Coronary artery (tissue), 2 donors: ENCODE data around the gene PPM1G.
"Not testable (repeated sequence)": the region's sequence is repeated elsewhere in the genome, so short reads cannot be mapped to it uniquely, and the experiment has no call there.

ENCODE experiments used
- DNase-seq: peaks from one replicate; pipeline ENCODE4 v3.0.0-alpha.2; 2017; ENCODE audit warnings: low spot score
- H3K27ac ChIP-seq, 2 donors: fragments of 200-600 bp; sonication (generic); one replicate each; pipeline ENCODE4 v1.5.1; 2016 to 2019
- H3K4me3 ChIP-seq: fragments of 200-600 bp; sonication (generic); 2 replicates; pipeline ENCODE4 v1.5.1; 2016; ENCODE audit warnings: mild to moderate bottlenecking, moderate library complexity
- TF ChIP-seq, protein P1 (sequence below): fragments of 200-600 bp; sonication (generic); IDR thresholded peaks from one replicate; pipeline ENCODE4 v1.5.1; 2019; ENCODE audit warnings: antibody characterized with exemption

PPM1G gene

DNA sequence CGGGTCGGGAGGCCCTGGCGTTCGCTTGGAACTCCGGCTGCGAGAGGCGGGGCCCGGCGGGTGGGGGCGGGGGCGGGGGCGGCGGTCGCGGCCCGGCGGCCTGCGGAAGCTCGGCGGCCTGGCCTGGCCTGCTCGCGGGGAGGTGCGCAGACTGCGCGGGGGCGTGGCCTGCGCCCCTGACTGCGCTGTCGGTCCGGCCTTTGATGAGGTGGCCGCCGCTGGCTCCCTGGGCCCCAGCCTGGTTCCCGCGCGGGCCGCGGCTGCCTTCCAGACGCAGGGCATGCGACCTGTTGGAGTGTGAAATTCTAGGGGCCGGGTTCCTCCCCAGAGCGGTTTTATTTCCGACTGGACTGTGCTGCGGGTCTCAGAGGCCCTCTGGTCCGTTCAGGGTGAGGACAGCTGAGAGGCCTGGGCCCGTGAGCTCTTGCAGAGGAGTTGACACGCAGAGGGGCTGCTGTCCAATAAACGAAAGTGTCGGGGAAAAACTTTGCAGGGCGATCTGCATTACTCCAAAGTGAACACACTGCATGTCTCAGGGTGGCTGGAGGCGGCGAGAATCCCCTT is 19.7 kb upstream of the PPM1G start:
- TF ChIP-seq, protein P1, sequence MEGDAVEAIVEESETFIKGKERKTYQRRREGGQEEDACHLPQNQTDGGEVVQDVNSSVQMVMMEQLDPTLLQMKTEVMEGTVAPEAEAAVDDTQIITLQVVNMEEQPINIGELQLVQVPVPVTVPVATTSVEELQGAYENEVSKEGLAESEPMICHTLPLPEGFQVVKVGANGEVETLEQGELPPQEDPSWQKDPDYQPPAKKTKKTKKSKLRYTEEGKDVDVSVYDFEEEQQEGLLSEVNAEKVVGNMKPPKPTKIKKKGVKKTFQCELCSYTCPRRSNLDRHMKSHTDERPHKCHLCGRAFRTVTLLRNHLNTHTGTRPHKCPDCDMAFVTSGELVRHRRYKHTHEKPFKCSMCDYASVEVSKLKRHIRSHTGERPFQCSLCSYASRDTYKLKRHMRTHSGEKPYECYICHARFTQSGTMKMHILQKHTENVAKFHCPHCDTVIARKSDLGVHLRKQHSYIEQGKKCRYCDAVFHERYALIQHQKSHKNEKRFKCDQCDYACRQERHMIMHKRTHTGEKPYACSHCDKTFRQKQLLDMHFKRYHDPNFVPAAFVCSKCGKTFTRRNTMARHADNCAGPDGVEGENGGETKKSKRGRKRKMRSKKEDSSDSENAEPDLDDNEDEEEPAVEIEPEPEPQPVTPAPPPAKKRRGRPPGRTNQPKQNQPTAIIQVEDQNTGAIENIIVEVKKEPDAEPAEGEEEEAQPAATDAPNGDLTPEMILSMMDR = no peak
- peak overlapping the region; percentile 88 for H3K4me3 ChIP-seq
- DNase-seq = peak; percentile 91
- peak overlapping the region; percentile 93 to 98 for H3K27ac ChIP-seq

DNA sequence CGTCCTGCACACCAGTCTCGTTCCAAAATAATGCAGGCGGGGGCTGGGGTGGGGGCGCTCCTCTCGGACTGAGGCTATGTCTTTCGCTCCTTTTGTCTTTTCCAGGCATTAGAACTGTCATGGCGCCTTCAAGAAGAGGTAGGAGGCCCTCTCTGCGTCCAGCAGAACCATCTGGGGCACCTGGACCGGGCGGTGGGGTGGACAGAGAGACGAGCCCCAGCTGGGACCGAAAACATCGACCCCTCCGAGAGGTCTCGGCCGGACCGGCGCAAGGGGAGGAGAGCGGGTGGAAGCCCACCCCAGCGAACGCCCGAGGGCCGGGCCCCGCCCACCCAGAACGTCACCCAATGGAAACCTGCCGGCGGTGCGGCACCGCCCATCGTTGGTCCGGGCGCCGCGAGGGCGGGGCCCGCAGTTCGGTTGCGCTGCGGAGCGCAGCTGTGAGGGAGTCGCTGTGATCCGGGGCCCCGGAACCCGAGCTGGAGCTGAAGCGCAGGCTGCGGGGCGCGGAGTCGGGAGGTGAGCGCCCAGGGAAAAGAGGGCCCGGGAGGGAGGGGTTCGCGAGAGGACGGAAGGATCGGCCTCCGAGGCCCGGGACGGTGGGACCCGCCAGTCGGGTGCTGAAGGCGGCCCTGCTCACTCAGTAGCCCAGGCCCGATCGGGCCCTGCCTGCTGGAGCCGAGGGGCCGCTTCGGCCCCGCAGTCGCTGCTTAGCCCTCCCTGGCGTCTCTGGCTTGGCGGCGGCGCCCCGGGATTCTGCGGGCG is 19.0 kb upstream of the PPM1G start, which contains the start of gene NRBP1:
Gene NRBP1 (plus strand): TSS at position 419 of the 765 bp plus-strand sequence. CDS start 4,643 bp downstream, outside the sequence.
- Histone ChIP-seq H3K27ac (peak within 1 kb of the TSS; percentile 93 to 98), H3K4me3 (peak within 1 kb of the TSS; percentile 88)
- DNase-seq = peak; percentile 93
- TF ChIP-seq, protein P1 = no peak

DNA sequence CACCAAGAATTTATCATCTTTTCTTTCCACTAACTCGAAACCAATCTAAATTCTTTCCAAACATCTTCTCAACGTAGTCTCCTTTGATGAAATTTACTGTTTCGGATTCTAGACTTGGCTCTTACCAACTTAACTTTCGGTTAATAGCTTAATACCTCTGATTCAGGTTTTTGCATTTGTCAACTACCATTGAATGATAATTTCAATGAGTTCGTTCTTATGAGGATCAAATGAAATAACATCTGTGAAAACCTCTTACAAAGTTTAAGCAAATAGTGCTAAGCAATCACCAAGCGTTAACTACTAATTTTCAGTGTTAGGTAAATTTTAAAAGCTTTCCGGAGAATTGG is 18.4 kb upstream of the PPM1G start:
- Histone ChIP-seq H3K27ac (peak overlapping the region; percentile 93 to 98), H3K4me3 (peak overlapping the region; percentile 88)
- TF ChIP-seq, protein P1 = no peak
- no peak for DNase-seq

DNA sequence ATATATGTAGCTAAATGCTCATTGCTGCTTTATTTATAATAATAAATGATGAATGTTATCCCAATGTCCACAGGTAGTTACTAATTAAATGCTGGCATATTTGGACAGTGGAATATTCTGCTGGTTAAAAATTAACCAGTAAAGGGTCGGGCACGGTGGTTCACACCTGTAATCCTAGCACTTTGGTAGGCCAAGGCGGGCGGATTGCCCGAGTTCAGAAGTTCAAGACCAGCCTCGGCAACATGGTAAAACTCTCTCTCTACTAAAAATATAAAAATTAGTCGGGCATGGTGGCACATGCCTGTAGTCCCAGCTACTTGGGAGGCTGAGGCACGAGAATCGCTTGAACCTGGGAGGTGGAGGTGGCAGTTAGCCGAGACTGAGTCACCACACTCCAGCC is 15.6 kb upstream of the PPM1G start:
- not testable (repeated sequence) for H3K27ac ChIP-seq, DNase-seq, H3K4me3 ChIP-seq

DNA sequence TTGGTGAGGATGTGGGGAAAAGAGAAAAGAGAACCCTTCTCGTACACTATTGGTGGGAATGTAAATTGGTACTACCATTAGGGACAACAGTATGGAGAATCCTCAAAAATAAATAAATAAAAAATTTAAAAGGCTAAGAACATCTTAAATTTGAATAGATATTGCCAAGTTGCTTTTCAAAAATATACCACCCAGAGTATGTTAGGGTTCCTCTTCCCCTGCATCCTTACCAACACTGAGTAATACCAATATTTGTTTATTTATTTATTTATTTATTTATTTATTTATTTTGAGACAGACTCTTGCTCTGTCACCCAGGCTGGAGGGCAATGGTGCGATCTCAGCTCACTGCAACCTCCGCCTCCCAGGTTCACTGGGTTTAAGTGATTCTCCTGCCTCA is 13.6 kb upstream of the PPM1G start:
- Histone ChIP-seq H3K27ac (no peak overlapping the region), H3K4me3 (no peak overlapping the region)
- no peak for DNase-seq
- TF ChIP-seq, protein P1 = no peak

DNA sequence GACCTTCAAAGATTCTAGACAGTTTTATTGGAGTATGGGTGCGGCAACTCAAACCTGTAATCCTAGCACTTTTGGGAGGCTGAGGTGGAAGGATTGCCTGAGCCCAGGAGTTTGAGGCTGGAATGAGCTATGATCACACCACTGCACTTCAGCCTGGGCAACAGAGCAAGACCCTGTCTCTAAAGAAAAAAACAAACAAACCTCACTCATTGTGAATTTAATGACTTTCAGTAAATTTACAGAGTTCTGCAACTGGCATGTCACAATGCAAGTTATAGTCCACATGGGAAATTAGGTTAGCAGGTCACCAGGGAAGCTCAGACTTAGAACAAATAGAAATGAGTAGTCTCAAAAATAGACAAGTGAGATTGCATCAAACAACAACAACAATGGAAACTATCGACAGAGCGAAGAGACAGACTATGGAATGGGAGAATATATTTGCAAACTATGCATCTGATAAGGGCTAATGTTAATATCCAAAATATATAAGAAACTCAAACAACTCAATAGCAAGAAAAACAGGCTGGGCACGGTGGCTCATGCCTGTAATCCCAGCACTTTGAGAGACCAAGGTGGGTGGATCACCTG is 12.4 kb upstream of the PPM1G start:
- Histone ChIP-seq H3K27ac (no peak overlapping the region), H3K4me3 (no peak overlapping the region)
- TF ChIP-seq, protein P1 = no peak
- DNase-seq = no peak

DNA sequence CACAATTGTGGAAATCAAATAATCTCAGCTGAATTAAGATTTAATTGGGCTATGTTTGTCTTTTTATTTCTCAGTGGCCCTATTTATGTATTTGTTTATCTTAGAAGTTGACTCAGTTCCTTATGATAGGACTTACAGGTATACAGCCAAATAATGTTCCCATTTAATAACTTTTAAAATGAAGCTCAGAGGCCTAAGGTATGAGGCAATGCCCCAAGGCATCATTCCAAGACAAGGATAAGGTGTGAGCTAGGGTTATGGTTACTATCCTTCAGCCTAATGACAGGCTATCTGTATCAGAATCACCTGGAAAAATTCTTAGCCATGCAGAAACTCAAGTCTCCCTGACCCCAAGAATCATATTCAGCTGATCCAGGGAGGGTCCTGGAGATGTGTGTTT is 11.6 kb upstream of the PPM1G start:
- H3K27ac ChIP-seq = no peak overlapping the region
- no peak overlapping the region for H3K4me3 ChIP-seq
- TF ChIP-seq, protein P1 = no peak
- no peak for DNase-seq
